Peyer's patch (tissue), 4 donors: ENCODE data around the gene BMP5. TPM values are rescaled to one million over a fixed set of nuclear protein-coding genes. Genes with fewer than 3 reads are reported as not detected.

Experiments
- DNase-seq, 3 donors: peaks; one replicate each; pipeline ENCODE4 v3.0.0-alpha.2; 2017 to 2019
- H3K27ac ChIP-seq, 4 donors: fragments of 200-600 bp; sonication (generic); one replicate each; pipeline ENCODE4 v1.5.1; 2016 to 2019
- H3K27me3 ChIP-seq, 2 donors: fragments of 200-600 bp; sonication (generic); one replicate each; pipeline ENCODE4 v1.5.1; 2019
- H3K36me3 ChIP-seq, 3 donors: fragments of 200-600 bp; sonication (generic); one replicate each; pipeline ENCODE4 v1.5.1; 2016 to 2019
- H3K4me1 ChIP-seq, 4 donors: fragments of 200-600 bp; sonication (generic); one replicate each; pipeline ENCODE4 v1.5.1; 2016 to 2019
- H3K4me3 ChIP-seq, 4 donors: fragments of 200-600 bp; sonication (generic); 1 replicate in 3 of 4; 2 replicates in 1 of 4; pipeline ENCODE4 v1.5.1; 2016 to 2019; ENCODE audit warnings: mild to moderate bottlenecking in 1 of 4
- H3K9me3 ChIP-seq, 4 donors: fragments of 200-600 bp; sonication (generic); one replicate each; pipeline ENCODE4 v1.5.1; 2016 to 2019; ENCODE audit warnings: mild to moderate bottlenecking in 1 of 4
- CTCF ChIP-seq, 6 experiments: fragments of 450-650 bp in 4 of 6; fragments of 200-600 bp in 2 of 6; sonication (generic) in 1 of 6; IDR thresholded peaks; one replicate each; pipeline ENCODE4 v1.5.1; 2017 to 2019; ENCODE audit warnings: antibody characterized with exemption in 6 of 6, mild to moderate bottlenecking in 3 of 6, moderate library complexity in 1 of 6
- POLR2A ChIP-seq, 2 donors: fragments of 450-650 bp; IDR thresholded peaks; one replicate each; pipeline ENCODE4 v1.5.1; 2017; ENCODE audit warnings: antibody characterized with exemption in 2 of 2, mild to moderate bottlenecking in 2 of 2, moderate library complexity in 2 of 2
- total RNA-seq, 4 donors: library from RNA; depleted of rRNA; stranded (reverse); fragments of >200 nt; gene quantifications; one replicate each; pipeline ENCODE4 v1.1.0, GENCODE V29; 2016

BMP5 gene
- total RNA-seq, 4 donors from 2014 or later, result 3.7 to 50.3 (median 5.4) TPM

GRCh38 chr6:55748880-55749279 lies 126.5 kb downstream of the BMP5 start:
- TF ChIP-seq POLR2A (IDR thresholded peaks at IDR 0.05) (no peak), CTCF (IDR thresholded peaks at IDR 0.05) (no peak)
- Histone ChIP-seq H3K9me3 (no peaks in the 10 kb centered on the region), H3K27me3 (no peaks in the 10 kb centered on the region), H3K4me1 (no peaks in the 10 kb centered on the region), H3K36me3 (no peaks in the 10 kb centered on the region), H3K27ac (no peak overlapping the region), H3K4me3 (no peak overlapping the region)
- DNase-seq, result no peak

- DNase-seq, result no peak
- TF ChIP-seq CTCF (IDR thresholded peaks at IDR 0.05) (no peak), POLR2A (IDR thresholded peaks at IDR 0.05) (no peak)
- H3K27ac ChIP-seq, result no peak overlapping the region
- H3K36me3 ChIP-seq, result no peaks in the 10 kb centered on the region
- H3K4me1 ChIP-seq, result no peaks in the 10 kb centered on the region
- no peak overlapping the region for H3K4me3 ChIP-seq
- H3K27me3 ChIP-seq, result no peaks in the 10 kb centered on the region
- no peaks in the 10 kb centered on the region for H3K9me3 ChIP-seq
Measured at GRCh38 chr6:55746473-55746872, 128.9 kb downstream of the BMP5 start.

- no peaks in the 10 kb centered on the region for H3K9me3 ChIP-seq
- TF ChIP-seq CTCF (IDR thresholded peaks at IDR 0.05) (no peak), POLR2A (IDR thresholded peaks at IDR 0.05) (no peak)
- H3K4me3 ChIP-seq, result no peak overlapping the region
- DNase-seq, result no peak
- H3K27me3 ChIP-seq, result no peaks in the 10 kb centered on the region
- H3K4me1 ChIP-seq, result no peaks in the 10 kb centered on the region
- no peak overlapping the region for H3K27ac ChIP-seq
- no peaks in the 10 kb centered on the region for H3K36me3 ChIP-seq
Measured at GRCh38 chr6:55734256-55734655, 141.1 kb downstream of the BMP5 start.

- no peak for TF ChIP-seq POLR2A (IDR thresholded peaks at IDR 0.05)
- TF ChIP-seq CTCF (IDR thresholded peaks at IDR 0.05), result no peak
- H3K9me3 ChIP-seq, result no peaks in the 10 kb centered on the region
- no peaks in the 10 kb centered on the region for H3K36me3 ChIP-seq
- no peak overlapping the region for H3K4me3 ChIP-seq
- no peak for DNase-seq
- H3K27ac ChIP-seq, result no peak overlapping the region
- no peaks in the 10 kb centered on the region for H3K27me3 ChIP-seq
- no peaks in the 10 kb centered on the region for H3K4me1 ChIP-seq
Measured at GRCh38 chr6:55729665-55730064, 145.7 kb downstream of the BMP5 start.

- Histone ChIP-seq H3K36me3 (no peaks in the 10 kb centered on the region), H3K4me3 (no peak overlapping the region), H3K27me3 (no peaks in the 10 kb centered on the region), H3K9me3 (no peaks in the 10 kb centered on the region), H3K27ac (no peak overlapping the region), H3K4me1 (no peaks in the 10 kb centered on the region)
- no peak for DNase-seq
- TF ChIP-seq POLR2A (IDR thresholded peaks at IDR 0.05) (no peak), CTCF (IDR thresholded peaks at IDR 0.05) (no peak)
Measured at GRCh38 chr6:55726144-55726543, 149.2 kb downstream of the BMP5 start.

GRCh38 chr6:55714831-55715230 lies 160.6 kb downstream of the BMP5 start:
- TF ChIP-seq CTCF (IDR thresholded peaks at IDR 0.05) (no peak), POLR2A (IDR thresholded peaks at IDR 0.05) (no peak)
- H3K36me3 ChIP-seq, result no peaks in the 10 kb centered on the region
- no peak overlapping the region for H3K4me3 ChIP-seq
- H3K9me3 ChIP-seq, result no peaks in the 10 kb centered on the region
- no peak overlapping the region for H3K27ac ChIP-seq
- H3K27me3 ChIP-seq, result no peaks in the 10 kb centered on the region
- H3K4me1 ChIP-seq, result no peaks in the 10 kb centered on the region
- DNase-seq, result no peak
